ENCODE data around the gene MVB12A. TPM values are rescaled to one million over a fixed set of nuclear protein-coding genes. Genes with fewer than 3 reads are reported as not detected.

Gene MVB12A
- total RNA-seq = 32.3 and 33.9 TPM in 2 replicates

- peak; percentile 99 for DNase-seq (ENCODE audit: low read depth in 2 of 2)
Observed at GRCh38 chr19:17419621-17420474, at the start of gene MVB12A. Gene MVB12A, plus strand, starts transcription at chr19:17420047. Its CDS starts 89 bp downstream, at chr19:17420136.

GRCh38 chr19:17376935-17377600, 42.8 kb upstream of the MVB12A start, which contains the start of gene PLVAP:
Gene PLVAP, minus strand, starts transcription at chr19:17377342. Its CDS starts 54 bp downstream, at chr19:17377288.
- DNase-seq (ENCODE audit: low read depth in 2 of 2) = peak; percentile 22 to 70

- DNase-seq (ENCODE audit: low read depth in 2 of 2) = peak in 1 of 2 donors; percentile 19
Observed at GRCh38 chr19:17378271-17378670, 41.6 kb upstream of the MVB12A start.

GRCh38 chr19:17379221-17379631, 40.6 kb upstream of the MVB12A start:
- DNase-seq (ENCODE audit: low read depth in 2 of 2) = peak; percentile 33 to 70

GRCh38 chr19:17380426-17381138, 39.3 kb upstream of the MVB12A start:
- DNase-seq (ENCODE audit: low read depth in 2 of 2) = no peak

- DNase-seq (ENCODE audit: low read depth in 2 of 2) = peak; percentile 63 to 75
Observed at GRCh38 chr19:17385878-17386611, 33.8 kb upstream of the MVB12A start.

- no peak for DNase-seq (ENCODE audit: low read depth in 2 of 2)
Observed at GRCh38 chr19:17389288-17389687, 30.6 kb upstream of the MVB12A start.

- no peak for DNase-seq (ENCODE audit: low read depth in 2 of 2)
Observed at GRCh38 chr19:17389957-17390664, 29.7 kb upstream of the MVB12A start.

GRCh38 chr19:17390665-17391370, 29.0 kb upstream of the MVB12A start:
- DNase-seq (ENCODE audit: low read depth in 2 of 2) = peak; percentile 93 to 94

GRCh38 chr19:17391371-17392151, 28.3 kb upstream of the MVB12A start:
- DNase-seq (ENCODE audit: low read depth in 2 of 2) = no peak

- no peak for DNase-seq (ENCODE audit: low read depth in 2 of 2)
Observed at GRCh38 chr19:17393002-17393401, 26.8 kb upstream of the MVB12A start.

- DNase-seq (ENCODE audit: low read depth in 2 of 2) = no peak
Observed at GRCh38 chr19:17393914-17394313, 25.9 kb upstream of the MVB12A start, which contains the start of gene CCDC194. Gene CCDC194, minus strand, starts transcription at chr19:17394196. Its CDS starts 38 bp downstream, at chr19:17394158.

GRCh38 chr19:17394891-17395415, 24.9 kb upstream of the MVB12A start:
- DNase-seq (ENCODE audit: low read depth in 2 of 2) = peak; percentile 65 to 71

- DNase-seq (ENCODE audit: low read depth in 2 of 2) = no peak
Observed at GRCh38 chr19:17398902-17399527, 20.8 kb upstream of the MVB12A start.

GRCh38 chr19:17401628-17402027, 18.2 kb upstream of the MVB12A start:
- DNase-seq (ENCODE audit: low read depth in 2 of 2) = peak in 1 of 2 donors; percentile 20

- peak; percentile 33 to 34 for DNase-seq (ENCODE audit: low read depth in 2 of 2)
Observed at GRCh38 chr19:17402982-17403855, 16.6 kb upstream of the MVB12A start.

GRCh38 chr19:17404015-17404414, 15.8 kb upstream of the MVB12A start:
- no peak for DNase-seq (ENCODE audit: low read depth in 2 of 2)

Data from lung microvascular endothelial cell (primary cell).